Esophagus muscularis mucosa (tissue), 4 donors: ENCODE results near the gene EHD1.

ENCODE experiments used
- EP300 ChIP-seq: sonication (generic); formaldehyde crosslinking; IDR thresholded peaks from one replicate; pipeline ENCODE4 v1.6.1; 2017; ENCODE audit warnings: antibody characterized with exemption
- POLR2A ChIP-seq: fragments of 450-650 bp; IDR thresholded peaks from one replicate; pipeline ENCODE4 v1.6.1; 2017; ENCODE audit warnings: antibody characterized with exemption, moderate library complexity, mild to moderate bottlenecking, low read depth
- TF ChIP-seq, protein P1 (sequence below), 3 experiments: fragments of 200-600 bp in 2 of 3; fragments of 450-650 bp in 1 of 3; sonication (generic) in 2 of 3; IDR thresholded peaks; one replicate each; pipeline ENCODE4 v1.5.1; 2017 to 2019; ENCODE audit warnings: antibody characterized with exemption in 3 of 3, mild to moderate bottlenecking in 2 of 3, moderate library complexity in 1 of 3

GRCh38 chr11:64869571-64870175 is 8.7 kb downstream of the EHD1 start:
- TF ChIP-seq, protein P1, sequence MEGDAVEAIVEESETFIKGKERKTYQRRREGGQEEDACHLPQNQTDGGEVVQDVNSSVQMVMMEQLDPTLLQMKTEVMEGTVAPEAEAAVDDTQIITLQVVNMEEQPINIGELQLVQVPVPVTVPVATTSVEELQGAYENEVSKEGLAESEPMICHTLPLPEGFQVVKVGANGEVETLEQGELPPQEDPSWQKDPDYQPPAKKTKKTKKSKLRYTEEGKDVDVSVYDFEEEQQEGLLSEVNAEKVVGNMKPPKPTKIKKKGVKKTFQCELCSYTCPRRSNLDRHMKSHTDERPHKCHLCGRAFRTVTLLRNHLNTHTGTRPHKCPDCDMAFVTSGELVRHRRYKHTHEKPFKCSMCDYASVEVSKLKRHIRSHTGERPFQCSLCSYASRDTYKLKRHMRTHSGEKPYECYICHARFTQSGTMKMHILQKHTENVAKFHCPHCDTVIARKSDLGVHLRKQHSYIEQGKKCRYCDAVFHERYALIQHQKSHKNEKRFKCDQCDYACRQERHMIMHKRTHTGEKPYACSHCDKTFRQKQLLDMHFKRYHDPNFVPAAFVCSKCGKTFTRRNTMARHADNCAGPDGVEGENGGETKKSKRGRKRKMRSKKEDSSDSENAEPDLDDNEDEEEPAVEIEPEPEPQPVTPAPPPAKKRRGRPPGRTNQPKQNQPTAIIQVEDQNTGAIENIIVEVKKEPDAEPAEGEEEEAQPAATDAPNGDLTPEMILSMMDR (IDR thresholded peaks at IDR 0.05) = peak in 2 of 3 experiments; percentile 17 to 37
- TF ChIP-seq POLR2A (no peak), EP300 (no peak)
